ENCODE data around the gene LRRC27.
"Not testable (repeated sequence)": the region's sequence is repeated elsewhere in the genome, so short reads cannot be mapped to it uniquely, and the experiment has no call there.

Gene LRRC27

DNA sequence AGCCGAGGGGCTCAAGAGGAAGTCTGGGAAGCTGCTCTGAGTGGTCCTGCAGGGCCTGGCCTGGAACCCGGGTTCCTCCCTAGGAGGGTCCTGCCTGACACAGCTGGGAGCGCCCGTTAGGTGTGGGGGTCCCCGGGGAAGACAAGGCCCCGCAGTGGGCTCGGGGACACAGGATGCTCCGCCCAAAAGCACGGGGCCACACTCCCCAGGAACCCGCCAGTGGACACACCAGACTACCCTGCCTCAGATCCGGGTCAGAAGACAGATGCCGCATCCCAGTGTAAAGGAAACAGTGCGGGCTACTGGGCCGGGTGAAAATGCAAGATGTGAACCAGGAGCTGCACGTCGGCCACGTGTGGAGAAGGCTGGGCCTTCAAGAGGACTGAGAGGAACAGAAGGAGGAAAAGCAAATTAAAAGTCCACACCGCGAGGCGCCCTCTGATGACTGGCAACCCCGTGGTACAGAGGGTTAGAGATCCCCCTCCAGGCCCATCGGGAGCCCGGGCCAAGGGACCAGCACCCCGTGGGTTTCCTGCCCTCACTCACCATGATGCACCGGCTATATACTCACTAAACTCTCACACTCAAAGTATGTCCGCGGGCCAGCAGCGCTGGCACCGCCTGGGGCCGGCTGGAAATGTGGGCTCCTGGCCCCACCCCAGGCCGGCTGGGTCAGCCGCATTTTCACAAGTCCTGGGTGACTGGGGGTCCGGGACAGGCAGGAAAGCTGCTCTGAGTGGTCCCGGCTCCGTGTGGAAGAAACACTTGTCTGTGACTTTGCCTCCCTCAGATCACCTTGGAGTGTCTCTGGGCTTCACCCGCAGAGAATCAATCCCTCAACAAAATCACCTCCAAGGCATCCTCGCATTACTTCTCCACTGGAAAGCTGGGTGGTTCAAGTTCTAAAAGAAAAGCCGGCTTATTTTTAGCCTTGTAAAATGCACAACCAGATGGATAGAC, 30.3 kb upstream of the LRRC27 start:
- FAIRE-seq: no peak

DNA sequence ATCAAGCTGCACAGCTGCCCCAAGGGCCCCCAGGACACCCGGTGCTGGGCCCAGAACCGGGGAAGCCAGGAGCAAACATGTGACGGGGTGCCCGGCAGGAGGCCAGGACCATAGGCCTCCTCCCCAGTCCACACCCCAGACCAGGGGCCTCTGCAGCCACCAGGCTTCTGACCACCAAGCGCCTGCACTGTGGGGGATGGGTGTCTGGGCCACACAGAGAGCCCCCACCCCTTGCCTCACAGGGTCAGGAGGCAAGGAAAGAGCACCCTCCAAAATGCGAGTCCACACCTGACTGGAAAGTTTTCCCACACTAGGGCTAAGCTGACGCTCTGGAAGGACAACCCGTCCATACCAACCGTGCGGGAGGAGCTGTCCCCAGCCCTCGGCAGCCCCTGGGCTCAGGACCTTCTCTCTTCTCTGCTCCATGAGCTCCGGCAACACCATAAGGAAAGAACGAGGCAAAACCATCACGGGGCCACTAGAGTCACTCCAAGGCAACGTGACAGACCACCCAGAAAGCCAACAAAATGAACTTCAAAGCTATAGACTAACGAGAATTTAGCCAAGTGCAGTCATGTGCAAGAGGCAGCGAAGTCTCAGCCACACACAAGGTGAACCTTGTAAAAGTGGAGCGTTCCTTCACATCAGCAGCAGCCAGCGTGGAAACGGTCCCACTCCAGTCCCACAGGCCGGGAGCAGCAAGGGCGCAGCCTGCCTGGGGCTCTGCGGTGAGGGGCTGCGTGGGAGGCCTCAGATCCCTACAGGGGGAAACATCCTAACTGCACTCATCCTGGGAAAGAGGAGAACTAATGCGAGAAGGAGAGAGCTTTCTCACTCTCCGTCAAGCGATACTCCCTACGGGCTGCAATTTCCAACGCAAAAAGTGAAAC, 29.3 kb upstream of the LRRC27 start:
- no peak for FAIRE-seq

DNA sequence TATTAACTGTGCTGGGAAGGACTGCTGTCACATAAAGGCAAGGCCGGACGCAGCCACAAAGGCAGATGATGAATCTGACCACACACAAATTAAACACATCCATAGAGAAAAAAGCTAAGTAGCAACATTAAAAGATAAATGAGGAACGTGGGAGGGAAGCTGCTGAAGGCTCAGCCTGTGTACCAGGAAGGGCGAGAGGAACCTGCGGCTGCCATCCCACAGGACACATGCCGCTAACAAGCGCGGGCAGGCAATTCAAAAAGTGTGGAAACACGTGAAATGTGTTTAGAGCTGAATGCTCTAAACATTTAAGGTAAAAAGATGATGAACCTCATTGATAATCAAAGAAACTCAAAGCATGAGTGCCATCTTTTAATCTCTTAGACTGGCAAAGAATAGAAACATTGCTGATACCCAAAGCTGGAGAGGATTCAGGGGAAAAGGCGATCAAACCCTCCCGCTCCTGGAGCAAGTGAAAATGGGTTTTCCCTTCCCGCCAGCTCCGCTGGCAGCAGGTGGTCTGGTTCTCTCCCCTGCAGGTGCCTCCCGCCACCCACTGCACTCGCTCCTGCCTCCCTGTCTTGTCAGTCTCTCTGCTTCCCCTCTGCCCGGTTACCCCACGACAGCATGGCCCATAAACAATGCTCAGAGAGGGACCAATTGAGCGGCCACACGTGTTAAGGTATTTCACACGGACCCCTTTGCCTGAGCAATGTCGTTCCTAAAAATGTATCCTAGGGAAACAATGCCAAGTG, 28.5 kb upstream of the LRRC27 start:
- no peak for FAIRE-seq

DNA sequence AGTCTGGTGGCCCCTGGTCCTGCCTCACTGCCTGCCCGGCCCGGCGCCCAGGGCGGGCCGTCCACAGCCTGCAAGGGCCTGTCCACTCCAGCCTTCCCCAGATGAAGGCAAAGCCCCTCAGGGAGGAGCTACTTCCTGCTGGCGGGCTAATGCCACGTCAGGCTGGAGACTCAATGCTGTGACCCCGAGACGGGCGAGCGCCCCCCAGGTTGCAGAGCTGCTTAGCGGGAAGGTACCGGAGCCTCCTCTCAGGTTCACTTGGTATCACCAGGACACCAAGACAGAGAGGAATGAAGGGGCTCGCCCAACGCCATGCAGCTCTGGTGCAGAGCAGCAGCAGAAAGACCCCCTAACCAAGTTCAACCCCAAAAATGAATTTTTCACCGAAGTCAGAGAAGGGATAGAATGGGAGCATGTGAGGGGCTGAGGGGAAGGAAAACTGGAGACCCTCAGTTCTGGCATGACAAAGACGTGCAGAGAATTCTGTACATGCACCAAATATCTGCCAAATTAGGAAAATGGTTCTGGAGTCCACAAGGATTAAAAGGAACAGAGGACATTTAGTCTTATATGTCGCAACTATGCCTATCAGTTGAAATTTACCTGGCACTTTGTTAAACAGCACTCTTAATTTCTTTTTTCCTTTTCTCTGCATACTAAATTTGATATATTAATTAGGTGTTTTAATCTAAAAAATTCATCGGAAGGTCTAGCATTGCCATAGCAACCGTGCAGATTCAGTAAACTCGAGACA, 27.1 kb upstream of the LRRC27 start:
- FAIRE-seq: no peak

DNA sequence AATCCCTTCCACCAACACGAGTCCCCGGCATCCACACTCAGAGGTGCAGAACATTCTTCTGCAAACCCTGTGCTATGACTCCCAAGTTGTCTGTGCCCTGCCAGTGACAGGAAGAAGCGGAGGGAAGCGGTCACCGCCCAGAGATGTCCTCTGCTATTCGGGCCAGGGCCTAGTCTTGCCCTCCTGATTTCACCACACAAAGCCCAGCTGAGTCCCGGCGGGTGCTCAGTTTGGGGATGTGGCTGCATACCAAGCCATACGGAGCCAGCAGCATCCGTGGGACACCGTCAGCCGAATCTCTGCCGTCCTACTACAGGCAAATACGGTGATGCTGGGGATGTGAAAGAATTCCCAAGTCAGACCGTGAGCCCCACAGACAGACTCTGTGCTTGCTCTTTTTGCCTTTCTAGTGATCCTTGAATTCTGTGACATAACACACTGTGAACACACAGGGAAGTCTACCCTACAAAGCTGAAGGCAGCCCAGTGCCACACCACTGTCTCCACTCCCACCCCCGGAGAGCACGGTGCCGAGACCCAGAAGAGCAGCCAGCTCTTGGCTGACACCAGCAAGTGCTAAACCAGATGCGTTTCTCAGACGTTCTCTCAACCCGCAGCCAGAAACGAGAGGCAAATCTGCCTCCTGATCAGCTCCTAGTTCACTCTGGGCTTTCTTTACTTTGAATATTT, 26.2 kb upstream of the LRRC27 start:
- no peak for FAIRE-seq

DNA sequence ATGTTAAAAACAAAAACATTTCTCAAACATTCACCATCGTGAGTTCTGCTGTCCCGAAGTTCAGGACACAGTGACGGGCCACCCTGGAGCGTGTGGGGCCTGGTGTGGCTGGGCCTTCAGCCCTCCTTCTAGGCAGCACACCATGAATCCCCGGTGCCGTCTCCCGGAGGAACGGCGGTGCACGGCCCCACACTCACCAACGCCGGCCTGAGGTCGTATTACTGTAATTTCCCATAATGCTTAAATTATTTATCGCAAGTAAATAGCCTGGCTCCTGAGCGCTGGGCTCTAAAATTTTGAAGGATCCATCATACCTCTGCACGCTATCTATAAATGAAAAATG, 25.7 kb upstream of the LRRC27 start:
- no peak for FAIRE-seq

DNA sequence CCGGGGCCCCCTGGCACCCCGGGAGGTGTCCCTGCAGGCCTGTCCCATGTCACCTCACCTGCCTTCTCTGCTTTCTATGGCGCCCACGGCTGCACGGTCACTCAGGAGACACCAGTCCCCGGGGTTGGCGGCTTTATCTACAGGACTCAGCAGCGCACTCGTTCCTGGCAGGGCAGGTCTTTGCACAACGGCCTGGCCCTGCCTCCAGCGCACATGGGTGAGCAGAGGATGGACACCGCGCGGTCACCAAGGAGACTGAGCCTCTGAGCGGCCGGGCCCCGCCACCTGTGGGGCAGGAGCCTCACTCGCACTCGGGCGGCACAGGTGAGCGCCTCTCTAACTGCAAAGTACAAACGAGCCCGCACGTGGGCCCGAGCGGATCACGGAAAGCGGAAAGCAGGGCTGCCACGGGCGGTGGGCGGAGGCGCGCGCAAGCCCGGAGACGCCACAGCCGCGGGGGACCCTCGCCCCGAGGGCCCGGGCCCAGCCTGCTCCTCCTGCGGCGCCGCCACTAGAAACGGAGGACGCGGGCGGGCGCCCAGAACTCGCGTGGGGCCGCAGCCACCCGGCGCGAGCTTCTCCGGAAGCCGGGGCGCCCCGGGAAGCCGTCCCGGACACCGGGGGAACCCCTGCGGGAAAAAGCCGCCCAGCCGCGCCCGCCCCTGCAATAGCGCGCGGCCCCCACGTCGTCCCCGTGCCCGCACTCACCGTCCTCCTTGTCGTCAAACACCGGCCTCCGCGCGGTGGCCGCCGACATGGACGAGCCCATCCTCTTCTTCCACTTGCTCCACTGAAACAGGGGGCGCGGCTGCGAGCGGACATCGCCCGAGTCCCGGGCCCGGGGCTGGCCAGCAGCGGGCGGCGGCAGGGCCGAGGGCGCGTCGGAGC, 24.9 kb upstream of the LRRC27 start:
- FAIRE-seq: no peak

DNA sequence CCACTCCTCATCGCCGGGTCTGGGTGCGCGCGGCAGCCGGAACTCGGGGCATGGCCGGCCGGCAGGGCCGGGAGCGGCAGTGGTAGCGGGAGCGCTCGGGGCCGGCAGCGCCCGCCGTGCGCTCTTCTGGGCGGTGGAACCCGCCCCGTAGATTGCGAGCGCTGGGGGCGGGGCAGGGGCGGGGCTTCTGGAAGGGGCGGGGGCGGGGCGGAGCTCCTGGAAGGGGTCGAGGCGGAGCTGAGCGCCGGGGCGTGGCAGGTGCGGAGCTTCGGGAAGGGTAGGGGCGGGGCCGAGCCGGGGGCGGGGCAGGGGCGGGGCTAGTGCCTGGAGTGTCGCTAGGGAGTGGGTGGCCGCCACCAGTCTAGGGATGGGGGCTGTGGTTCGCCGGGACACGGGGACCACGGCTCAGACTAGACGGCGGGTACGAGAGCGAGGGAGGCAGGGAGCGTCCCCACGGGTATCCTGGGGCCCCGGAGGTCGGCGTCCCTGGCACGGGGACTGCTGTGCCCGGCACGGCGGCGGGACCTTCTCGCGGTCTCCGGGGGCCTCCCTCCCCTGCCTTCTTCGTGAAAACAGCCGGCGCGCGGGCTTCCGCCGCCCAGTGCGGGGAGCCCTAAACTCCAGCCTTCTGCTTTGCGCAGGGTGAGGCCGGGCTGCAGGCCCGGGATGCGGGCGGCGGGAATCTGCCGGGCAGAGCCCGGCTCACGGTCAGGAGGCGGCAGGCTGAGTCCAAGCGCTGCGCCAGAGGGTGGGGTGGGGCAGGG, 24.0 kb upstream of the LRRC27 start, which contains the start of gene STK32C:
Gene STK32C, minus strand, starts transcription at position 128 of the 764 bp plus-strand sequence. Its CDS starts 117 bp downstream, at position 11.
- no peak for FAIRE-seq

DNA sequence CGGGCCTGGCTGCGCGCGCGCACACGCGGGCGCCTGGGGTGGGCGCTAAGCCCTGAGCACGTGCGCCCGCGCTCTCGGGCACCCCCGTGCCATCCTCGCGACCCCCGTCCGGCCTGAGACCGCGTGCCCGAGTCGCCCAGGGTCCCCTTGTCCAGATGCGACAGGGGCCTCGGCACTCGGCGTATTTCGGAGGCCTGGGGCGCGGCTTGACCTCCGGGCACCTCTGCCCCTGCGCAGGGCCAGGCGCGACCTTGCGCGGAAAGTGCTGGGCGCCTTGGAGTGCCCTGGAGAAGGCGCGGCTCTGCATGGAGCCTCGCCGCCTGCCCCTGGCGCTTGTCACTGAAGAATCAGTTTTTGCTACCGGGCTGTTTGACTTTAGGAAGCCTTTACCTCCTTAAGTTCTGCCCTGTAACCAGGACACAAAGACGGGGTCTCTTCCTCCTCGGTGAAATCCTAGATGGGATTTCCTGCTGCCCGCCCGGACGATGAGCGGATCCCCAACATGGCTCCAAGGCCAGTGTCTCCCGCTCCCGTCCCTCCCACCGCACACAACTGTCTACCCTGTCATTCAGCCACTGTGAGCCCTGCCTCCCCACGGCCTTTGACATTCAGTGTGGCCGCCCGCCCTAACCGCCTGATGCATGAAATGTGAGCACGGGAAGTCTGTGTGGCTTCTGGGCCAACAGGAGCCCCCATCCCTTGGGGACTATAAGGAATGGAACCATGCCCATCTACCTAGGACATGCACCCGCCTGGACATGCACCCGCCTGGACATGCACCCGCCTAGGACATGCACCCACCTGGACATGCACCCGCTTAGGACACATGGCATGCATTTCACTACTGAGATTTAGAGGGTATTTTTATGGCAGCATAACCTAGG, 23.2 kb upstream of the LRRC27 start:
- no peak for FAIRE-seq

DNA sequence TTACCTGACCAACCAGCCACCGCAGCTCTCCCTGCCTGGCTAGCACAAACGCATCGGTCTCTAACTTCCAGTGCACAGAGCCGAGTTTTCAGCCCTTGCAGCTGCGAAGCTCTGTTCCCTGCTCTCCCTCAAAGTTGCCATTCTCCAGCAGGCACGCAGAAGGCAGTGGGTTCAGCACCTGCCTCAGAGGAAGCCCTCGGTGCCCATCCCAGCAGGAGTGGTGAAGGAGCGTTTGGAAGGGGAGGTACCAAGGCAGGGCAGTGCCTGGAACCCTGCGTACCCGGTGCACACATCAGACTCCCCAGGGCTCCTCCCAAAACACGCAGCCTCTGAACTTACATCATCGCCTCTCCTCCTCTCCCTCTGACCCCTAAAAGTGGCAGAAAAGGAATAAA, 22.5 kb upstream of the LRRC27 start:
- no peak for FAIRE-seq

DNA sequence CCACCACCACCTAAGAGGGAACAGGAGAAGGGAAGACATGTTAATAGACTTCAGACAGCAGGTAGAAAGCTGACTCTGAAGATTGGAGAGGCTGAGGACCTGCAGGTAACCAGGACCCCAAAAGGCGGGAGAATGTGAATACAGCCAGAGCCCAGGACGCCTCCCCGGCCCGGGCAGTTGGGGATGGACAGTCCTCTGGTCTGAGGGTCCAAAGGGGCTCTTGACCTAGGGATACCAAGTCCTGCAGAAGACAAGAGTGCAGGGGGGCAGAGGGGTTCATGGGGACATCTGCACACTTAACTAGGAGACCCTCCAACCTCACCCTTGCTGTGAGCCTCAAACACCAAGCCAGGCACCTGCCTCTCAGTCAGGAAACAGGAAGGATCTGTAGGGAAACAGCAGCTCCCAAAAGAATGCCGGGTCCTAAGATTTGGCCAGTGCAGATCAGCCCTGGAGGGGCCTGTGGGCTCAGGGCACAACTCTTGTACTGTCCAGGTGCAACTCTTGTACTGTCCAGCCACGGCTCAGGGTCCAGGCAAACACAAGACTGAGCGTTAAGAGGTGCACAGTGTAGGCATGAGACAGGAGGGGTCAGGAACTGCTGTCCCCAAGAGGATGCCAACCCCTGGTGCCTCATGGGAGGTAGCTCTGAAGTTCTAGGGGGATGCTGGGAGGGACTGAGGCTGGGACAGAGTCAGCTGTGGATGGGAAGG, 22.0 kb upstream of the LRRC27 start:
- no peak for FAIRE-seq

DNA sequence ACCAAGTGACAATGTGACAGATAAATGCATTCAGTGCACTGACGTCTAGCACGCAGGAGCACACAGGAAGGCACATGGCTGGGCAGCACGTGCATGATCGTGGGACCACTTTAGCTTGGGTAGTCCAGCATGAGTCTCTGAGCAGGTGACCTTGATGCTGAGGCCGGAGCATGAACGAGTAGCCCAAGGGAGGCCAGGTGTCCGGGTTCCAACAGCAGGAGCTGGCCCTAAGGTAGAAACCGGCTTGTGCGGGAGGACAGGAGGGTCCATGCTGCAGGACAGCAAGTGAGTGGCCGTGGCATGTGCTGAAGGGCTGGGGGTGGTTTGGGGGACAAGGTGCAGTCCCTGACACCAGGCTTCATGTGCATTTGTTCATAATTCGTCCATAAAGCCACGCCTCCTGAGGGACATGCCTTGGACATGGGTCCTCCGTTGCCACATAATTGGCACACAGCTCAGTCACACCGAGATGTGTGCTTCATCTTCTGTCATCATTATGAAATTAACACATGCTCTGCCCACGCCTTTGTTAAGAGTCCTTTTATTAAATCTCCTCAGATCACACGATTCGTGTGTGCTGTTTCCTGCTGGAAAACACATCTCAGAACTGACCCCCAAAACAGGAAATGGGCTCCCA, 21.2 kb upstream of the LRRC27 start:
- FAIRE-seq: no peak

DNA sequence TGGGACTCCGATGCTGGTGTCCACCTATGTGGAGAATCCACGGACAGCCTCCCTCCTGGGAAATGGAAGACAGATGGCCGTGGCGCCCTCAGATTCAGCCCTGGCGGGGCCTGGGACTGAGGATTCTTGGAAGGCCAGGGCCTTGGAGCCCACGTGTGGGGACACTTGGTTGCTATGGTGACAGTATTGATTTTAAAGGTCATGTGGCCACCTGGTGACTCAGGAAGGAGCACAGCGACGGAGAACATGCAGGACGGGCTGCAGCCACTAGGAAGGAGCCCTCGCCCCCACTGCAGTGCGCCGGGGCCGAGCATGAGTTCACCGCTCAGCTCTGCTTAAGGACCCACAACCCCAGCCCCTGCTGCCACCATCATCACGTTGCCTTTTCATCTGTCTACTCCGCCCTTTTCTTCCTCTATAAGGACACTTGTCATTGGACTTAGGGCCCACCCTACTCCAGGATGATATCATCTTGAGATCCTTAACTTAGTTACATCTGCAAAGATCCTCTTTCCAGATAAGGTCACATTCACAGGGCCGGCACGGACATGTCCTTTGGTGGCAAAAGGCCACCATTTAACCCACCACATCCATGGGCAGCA, 20.6 kb upstream of the LRRC27 start:
- FAIRE-seq: no peak

DNA sequence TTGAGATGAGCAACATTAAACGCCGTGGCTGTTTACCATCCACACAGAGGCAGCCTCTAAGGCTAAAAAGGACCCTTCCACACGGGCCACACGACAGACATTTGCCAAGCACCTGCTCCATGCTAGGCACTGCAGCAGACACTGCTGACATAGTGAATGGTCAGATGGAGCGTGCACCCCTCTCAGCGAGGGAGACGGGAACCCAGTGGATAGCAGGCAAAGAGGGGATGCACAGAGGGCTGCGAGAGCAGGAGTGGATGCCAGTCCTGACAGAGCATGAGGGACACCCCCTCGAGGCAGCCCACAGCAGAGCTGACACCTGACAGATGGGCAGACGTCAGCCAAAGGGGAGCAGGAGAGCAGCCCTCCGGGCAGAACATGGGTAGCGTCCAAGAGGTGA, 18.7 kb upstream of the LRRC27 start:
- FAIRE-seq: no peak

DNA sequence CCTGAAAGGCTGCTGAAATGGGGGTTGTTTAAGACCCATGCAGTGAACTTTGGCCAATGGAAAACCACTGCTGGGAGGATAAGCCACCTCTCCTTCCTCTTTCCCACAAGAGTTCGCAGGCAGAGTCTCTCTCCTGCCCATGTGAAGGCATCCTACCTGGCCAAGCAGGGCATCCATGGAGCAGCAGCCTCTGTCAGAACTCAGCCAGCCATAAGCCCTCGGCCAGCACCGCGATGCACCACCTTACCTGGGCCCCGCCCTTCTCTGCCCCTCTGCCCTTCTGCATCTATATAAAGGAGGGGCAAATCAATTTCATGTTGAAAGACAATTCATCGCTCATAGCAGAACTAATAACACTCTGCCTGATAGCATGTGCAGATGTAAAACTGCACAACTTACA, 18.1 kb upstream of the LRRC27 start:
- no peak for FAIRE-seq

DNA sequence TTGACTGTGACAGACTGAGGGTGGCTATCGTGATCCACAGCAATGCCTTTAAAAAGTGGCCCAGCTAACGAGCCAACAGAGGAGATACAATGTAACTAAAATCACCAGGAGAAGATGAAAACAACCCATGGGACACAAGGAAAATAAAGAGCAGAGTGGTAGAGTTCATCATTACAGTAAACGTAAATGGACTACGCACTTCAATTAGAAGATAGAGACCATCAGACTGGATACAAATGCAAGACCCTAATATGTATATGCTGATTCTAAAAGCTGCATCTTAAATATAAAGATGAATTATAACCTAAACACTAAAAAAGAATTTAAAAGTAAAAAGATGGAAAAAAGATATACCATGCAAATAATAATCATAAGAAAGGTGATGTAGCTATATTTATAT, 17.7 kb upstream of the LRRC27 start:
- no peak for FAIRE-seq

DNA sequence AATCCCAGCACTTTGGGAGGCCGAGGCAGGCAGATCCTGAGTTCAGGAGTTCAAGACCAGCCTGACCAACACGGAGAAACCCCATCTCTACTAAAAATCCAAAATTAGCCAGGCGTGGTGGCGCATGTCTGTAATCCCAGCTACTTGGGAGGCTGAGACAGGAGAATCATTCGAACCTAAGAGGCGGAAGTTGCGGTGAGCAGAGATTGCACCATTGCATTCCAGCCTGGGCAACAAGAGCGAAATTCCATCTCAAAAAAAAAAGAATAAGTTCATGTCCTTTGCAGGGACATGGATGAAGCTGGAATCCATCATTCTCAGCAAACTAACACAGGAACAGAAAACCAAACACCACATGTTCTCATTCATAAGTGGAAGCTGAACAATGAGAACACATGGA, 17.1 kb upstream of the LRRC27 start:
- not testable (repeated sequence) for FAIRE-seq

Data from islet of Langerhans (tissue), 1 donor.